Bone marrow (tissue), 2 donors: Measurements from ENCODE around the gene UPF1.

Source experiments
- DNase-seq, 2 donors: peaks; one replicate each; lab custom pipeline; 2025; lab: John Stamatoyannopoulos, UW

Gene UPF1

GRCh38 chr19:18840288-18841267 is 8.8 kb downstream of the UPF1 start:
- DNase-seq: no peak

- no peak for DNase-seq
These were observed 9.6 kb downstream of the UPF1 start for GRCh38 chr19:18841400-18841799.

- no peak for DNase-seq
These were observed 10.4 kb downstream of the UPF1 start for GRCh38 chr19:18842166-18842565.

GRCh38 chr19:18843960-18844359 is 12.2 kb downstream of the UPF1 start:
- DNase-seq: no peak

GRCh38 chr19:18844806-18845329 is 13.1 kb downstream of the UPF1 start:
- no peak for DNase-seq

GRCh38 chr19:18845961-18846360 is 14.2 kb downstream of the UPF1 start:
- no peak for DNase-seq

GRCh38 chr19:18846862-18847548 is 15.2 kb downstream of the UPF1 start:
- DNase-seq: peak; percentile 29 to 39

- no peak for DNase-seq
These were observed 16.0 kb downstream of the UPF1 start for GRCh38 chr19:18847549-18848463.

- DNase-seq: peak in 1 of 2 donors; percentile 16
These were observed 17.3 kb downstream of the UPF1 start for GRCh38 chr19:18848878-18849661.

- DNase-seq: no peak
These were observed 18.2 kb downstream of the UPF1 start for GRCh38 chr19:18849838-18850400.

- DNase-seq: no peak
These were observed 19.0 kb downstream of the UPF1 start for GRCh38 chr19:18850471-18851375.

GRCh38 chr19:18851673-18852325 is 20.0 kb downstream of the UPF1 start:
- no peak for DNase-seq

- no peak for DNase-seq
These were observed 20.9 kb downstream of the UPF1 start for GRCh38 chr19:18852648-18853047.

GRCh38 chr19:18853755-18854427 is 22.1 kb downstream of the UPF1 start:
- no peak for DNase-seq

- no peak for DNase-seq
These were observed 23.2 kb downstream of the UPF1 start for GRCh38 chr19:18854982-18855381.

GRCh38 chr19:18855647-18856384 is 24.1 kb downstream of the UPF1 start:
- no peak for DNase-seq

GRCh38 chr19:18856385-18857126 is 24.8 kb downstream of the UPF1 start:
- DNase-seq: no peak
